Measurements from ENCODE around the gene EEFSEC.

The EEFSEC gene

GRCh38 chr3:128408693-128409623 lies 255.7 kb downstream of the EEFSEC start:
- DNase-seq (ENCODE audit: low read depth in 1 of 2, low spot score in 1 of 2): no peak

- no peak for DNase-seq (ENCODE audit: low read depth in 1 of 2, low spot score in 1 of 2)
These were observed 256.6 kb downstream of the EEFSEC start for GRCh38 chr3:128409624-128410581.

GRCh38 chr3:128410669-128411573 lies 257.6 kb downstream of the EEFSEC start:
- no peak for DNase-seq (ENCODE audit: low read depth in 1 of 2, low spot score in 1 of 2)

- no peak for DNase-seq (ENCODE audit: low read depth in 1 of 2, low spot score in 1 of 2)
These were observed 258.3 kb downstream of the EEFSEC start for GRCh38 chr3:128411574-128412064.

- DNase-seq (ENCODE audit: low read depth in 1 of 2, low spot score in 1 of 2): no peak
These were observed 259.1 kb downstream of the EEFSEC start for GRCh38 chr3:128412180-128413002.

GRCh38 chr3:128413003-128413370 lies 259.7 kb downstream of the EEFSEC start:
- no peak for DNase-seq (ENCODE audit: low read depth in 1 of 2, low spot score in 1 of 2)

GRCh38 chr3:128413413-128414205 lies 260.3 kb downstream of the EEFSEC start:
- DNase-seq (ENCODE audit: low read depth in 1 of 2, low spot score in 1 of 2): no peak

- no peak for DNase-seq (ENCODE audit: low read depth in 1 of 2, low spot score in 1 of 2)
These were observed 262.0 kb downstream of the EEFSEC start for GRCh38 chr3:128415200-128415772.

- no peak for DNase-seq (ENCODE audit: low read depth in 1 of 2, low spot score in 1 of 2)
These were observed 262.7 kb downstream of the EEFSEC start for GRCh38 chr3:128415773-128416577.

GRCh38 chr3:128416578-128417211 lies 263.4 kb downstream of the EEFSEC start:
- DNase-seq (ENCODE audit: low read depth in 1 of 2, low spot score in 1 of 2): no peak

GRCh38 chr3:128418900-128419299 lies 265.6 kb downstream of the EEFSEC start:
- DNase-seq (ENCODE audit: low read depth in 1 of 2, low spot score in 1 of 2): no peak

- DNase-seq (ENCODE audit: low read depth in 1 of 2, low spot score in 1 of 2): no peak
These were observed 266.0 kb downstream of the EEFSEC start for GRCh38 chr3:128419311-128419710.

- no peak for DNase-seq (ENCODE audit: low read depth in 1 of 2, low spot score in 1 of 2)
These were observed 267.0 kb downstream of the EEFSEC start for GRCh38 chr3:128420289-128420688.

GRCh38 chr3:128420720-128421438 lies 267.6 kb downstream of the EEFSEC start:
- DNase-seq (ENCODE audit: low read depth in 1 of 2, low spot score in 1 of 2): no peak

GRCh38 chr3:128421439-128421836 lies 268.2 kb downstream of the EEFSEC start:
- no peak for DNase-seq (ENCODE audit: low read depth in 1 of 2, low spot score in 1 of 2)

- DNase-seq (ENCODE audit: low read depth in 1 of 2, low spot score in 1 of 2): no peak
These were observed 268.7 kb downstream of the EEFSEC start for GRCh38 chr3:128421966-128422365.
